HEK293T (cell line): Measurements from ENCODE around the gene FBXO34.

Source experiments
- CTCF ChIA-PET: fragments of 350-600 bp; formaldehyde crosslinking; extraction: SDS; loops from one replicate; lab custom pipeline; 2021; ENCODE audit warnings: antibody characterized with exemption, inconsistent platforms; lab: Yijun Ruan, JAX
- POLR2A ChIA-PET: fragments of 350-600 bp; formaldehyde crosslinking; extraction: SDS; loops from one replicate; lab custom pipeline; 2020; ENCODE audit warnings: antibody characterized with exemption, inconsistent platforms; lab: Yijun Ruan, JAX
- DNase-seq: peaks from one replicate; pipeline ENCODE4 v3.0.0; 2012; ENCODE audit warnings: mixed read lengths; ENCODE audit errors: extremely low spot score
- ARNT ChIP-seq: fragments of 450-650 bp; IDR thresholded peaks from 2 replicates; pipeline ENCODE4 v1.6.1; 2017; ENCODE audit warnings: mild to moderate bottlenecking
- BHLHE40 ChIP-seq: fragments of 450-650 bp; IDR thresholded peaks from 2 replicates; pipeline ENCODE4 v1.6.1; 2016; ENCODE audit warnings: mild to moderate bottlenecking, moderate library complexity, borderline replicate concordance
- CTBP1 ChIP-seq: fragments of 450-650 bp; IDR thresholded peaks from 2 replicates; pipeline ENCODE4 v1.6.1; 2016; ENCODE audit warnings: borderline replicate concordance
- ELF4 ChIP-seq: fragments of 450-650 bp; IDR thresholded peaks from 2 replicates; pipeline ENCODE4 v1.6.1; 2017; ENCODE audit warnings: antibody characterized with exemption
- FOXA1 ChIP-seq: fragments of 450-650 bp; IDR thresholded peaks from 2 replicates; pipeline ENCODE4 v1.6.1; 2016; ENCODE audit warnings: mild to moderate bottlenecking
- FOXK2 ChIP-seq: fragments of 450-650 bp; IDR thresholded peaks from 2 replicates; pipeline ENCODE4 v1.6.1; 2016; ENCODE audit warnings: mild to moderate bottlenecking
- FOXM1 ChIP-seq: fragments of 450-650 bp; IDR thresholded peaks from 2 replicates; pipeline ENCODE4 v1.6.1; 2017; ENCODE audit warnings: mild to moderate bottlenecking, borderline replicate concordance
- HDGF ChIP-seq: fragments of 450-650 bp; IDR thresholded peaks from 2 replicates; pipeline ENCODE4 v1.6.1; 2017; ENCODE audit warnings: antibody characterized with exemption, borderline replicate concordance
- L3MBTL2 ChIP-seq: fragments of 450-650 bp; conservative IDR thresholded peaks from 2 replicates; pipeline ENCODE4 v1.6.1; 2016; ENCODE audit warnings: mild to moderate bottlenecking
- LEF1 ChIP-seq: fragments of 450-650 bp; IDR thresholded peaks from 2 replicates; pipeline ENCODE4 v1.6.1; 2017; ENCODE audit warnings: mild to moderate bottlenecking, borderline replicate concordance
- NFRKB ChIP-seq: fragments of 450-650 bp; IDR thresholded peaks from 2 replicates; pipeline ENCODE4 v1.6.1; 2016; ENCODE audit warnings: mild to moderate bottlenecking, moderate library complexity
- PKNOX1 ChIP-seq: fragments of 450-650 bp; IDR thresholded peaks from 2 replicates; pipeline ENCODE4 v1.6.1; 2016
- SP1 ChIP-seq: fragments of 450-650 bp; IDR thresholded peaks from 2 replicates; pipeline ENCODE4 v1.6.1; 2017
- SUZ12 ChIP-seq: fragments of 450-650 bp; IDR thresholded peaks from 2 replicates; pipeline ENCODE4 v1.6.1; 2016; ENCODE audit warnings: mild to moderate bottlenecking
- TARDBP ChIP-seq: fragments of 450-650 bp; IDR thresholded peaks from 2 replicates; pipeline ENCODE4 v1.6.1; 2016
- ZNF384 ChIP-seq: fragments of 450-650 bp; IDR thresholded peaks from 2 replicates; pipeline ENCODE4 v1.6.1; 2016

FBXO34 gene

GRCh38 chr14:55265197-55265596 lies 6.0 kb upstream of the FBXO34 start:
- no peak for DNase-seq
- POLR2A ChIA-PET: no interaction called here
- CTCF ChIA-PET: interaction anchor here (0.6 to 1.9 kb wide), 2 partner anchors 89 to 635 kb away, joined by 3 to 5 read pairs; no protein-coding TSS in a partner anchor
- no peak for TF ChIP-seq ZNF384
- TF ChIP-seq HDGF: no peak
- no peak for TF ChIP-seq FOXA1
- TF ChIP-seq CTBP1: no peak
- TF ChIP-seq FOXM1: no peak
- no peak for TF ChIP-seq SP1
- no peak for TF ChIP-seq TARDBP
- TF ChIP-seq FOXK2: no peak
- TF ChIP-seq L3MBTL2: no peak
- no peak for TF ChIP-seq ARNT
- no peak for TF ChIP-seq PKNOX1
- TF ChIP-seq SUZ12: no peak
- no peak for TF ChIP-seq LEF1

GRCh38 chr14:55267820-55268219 lies 3.4 kb upstream of the FBXO34 start:
- ChIA-PET POLR2A (no interaction called here), CTCF (interaction anchor here (0.6 kb wide), 1 partner anchor 15 kb away, joined by 3 read pairs; no protein-coding TSS in a partner anchor)
- no peak for DNase-seq
- TF ChIP-seq FOXA1: no peak
- no peak for TF ChIP-seq TARDBP
- no peak for TF ChIP-seq HDGF
- TF ChIP-seq LEF1: no peak
- TF ChIP-seq FOXM1: no peak
- no peak for TF ChIP-seq CTBP1
- no peak for TF ChIP-seq ZNF384
- no peak for TF ChIP-seq BHLHE40
- TF ChIP-seq L3MBTL2: no peak
- no peak for TF ChIP-seq SP1
- no peak for TF ChIP-seq SUZ12
- no peak for TF ChIP-seq ARNT
- no peak for TF ChIP-seq PKNOX1

GRCh38 chr14:55271572-55272298 lies 514 bp downstream of the FBXO34 start:
- ChIA-PET POLR2A (interaction anchor here (1.1 kb wide), 2 partner anchors 74 to 82 kb away, joined by 3 to 4 read pairs; no protein-coding TSS in a partner anchor), CTCF (interaction anchor here (0.6 to 2.3 kb wide), 3 partner anchors 83 to 183 kb away, joined by 3 to 22 read pairs (median 3); no protein-coding TSS in a partner anchor)
- TF ChIP-seq FOXM1: no peak
- TF ChIP-seq TARDBP: peak; percentile 61
- peak; percentile 83 for DNase-seq

- POLR2A ChIA-PET: interaction anchor here (0.9 to 1.6 kb wide), 2 partner anchors 11 to 84 kb away, joined by 4 to 5 read pairs; no protein-coding TSS in a partner anchor
- DNase-seq: no peak
These were observed 1.2 kb downstream of the FBXO34 start for GRCh38 chr14:55272387-55272786.

GRCh38 chr14:55272922-55273321 lies 1.7 kb downstream of the FBXO34 start:
- ChIA-PET CTCF (interaction anchor here (3.1 kb wide), 1 partner anchor 82 kb away, joined by 12 read pairs; no protein-coding TSS in a partner anchor), POLR2A (interaction anchor here (0.9 to 1.6 kb wide), 2 partner anchors 11 to 83 kb away, joined by 4 to 5 read pairs; no protein-coding TSS in a partner anchor)
- no peak for TF ChIP-seq BHLHE40
- TF ChIP-seq TARDBP: no peak
- no peak for TF ChIP-seq FOXM1
- no peak for TF ChIP-seq ELF4
- TF ChIP-seq L3MBTL2: no peak
- no peak for TF ChIP-seq ARNT
- no peak for TF ChIP-seq FOXA1
- TF ChIP-seq NFRKB: no peak
- TF ChIP-seq FOXK2: no peak
- TF ChIP-seq ZNF384: no peak
- TF ChIP-seq CTBP1: no peak
- no peak for TF ChIP-seq LEF1
- TF ChIP-seq HDGF: no peak
- TF ChIP-seq SP1: no peak
- DNase-seq: no peak

More at GRCh38 chr14:55272387-55272786, 1.2 kb downstream of the FBXO34 start:
- CTCF ChIA-PET: interaction anchor here (0.6 kb wide), 1 partner anchor 84 kb away, joined by 3 read pairs; no protein-coding TSS in a partner anchor
- TF ChIP-seq NFRKB (no peak), SUZ12 (no peak), LEF1 (no peak), ZNF384 (peak; percentile 82)

- TF ChIP-seq FOXK2: no peak
- TF ChIP-seq ZNF384: no peak
- TF ChIP-seq SUZ12: no peak
- no peak for TF ChIP-seq TARDBP
- TF ChIP-seq ARNT: no peak
- no peak for TF ChIP-seq PKNOX1
- no peak for TF ChIP-seq CTBP1
- no peak for TF ChIP-seq LEF1
- no peak for TF ChIP-seq SP1
- TF ChIP-seq ELF4: no peak
- no peak for TF ChIP-seq L3MBTL2
- TF ChIP-seq BHLHE40: no peak
- TF ChIP-seq HDGF: no peak
- no peak for TF ChIP-seq FOXA1
- no peak for TF ChIP-seq NFRKB
- TF ChIP-seq FOXM1: no peak
- CTCF ChIA-PET: interaction anchor here (0.6 to 3.1 kb wide), 2 partner anchors 10 to 81 kb away, joined by 4 to 12 read pairs; no protein-coding TSS in a partner anchor
- POLR2A ChIA-PET: interaction anchor here (1.6 kb wide), 1 partner anchor 82 kb away, joined by 4 read pairs; no protein-coding TSS in a partner anchor
- no peak for DNase-seq
These were observed 2.9 kb downstream of the FBXO34 start for GRCh38 chr14:55274146-55274545.
